Heart left ventricle (tissue), 16 donors: ENCODE results near the gene ZBTB46. TPM values are rescaled to one million over a fixed set of nuclear protein-coding genes. Genes with fewer than 3 reads are reported as not detected.

Experiments
- ATAC-seq, 4 donors: fragments of 200-7000 bp; cut with Tn5 transposase; one replicate each; pipeline ENCODE4 v1.9.1; 2020 to 2022; ENCODE audit warnings: moderate library complexity in 4 of 4, mild to moderate bottlenecking in 3 of 4, moderate number of reproducible peaks in 1 of 4
- DNase-seq, 5 donors: peaks; one replicate each; pipeline ENCODE4 v3.0.0-alpha.2; 2020
- H3K27ac ChIP-seq, 12 donors: fragments of 200-600 bp; sonication (generic) in 4 of 12; one replicate each; pipeline versions ENCODE4 v1.5.0 to v1.8.0; 2016 to 2022; ENCODE audit warnings: mild to moderate bottlenecking in 2 of 12
- H3K27me3 ChIP-seq, 9 donors: fragments of 200-600 bp; sonication (generic) in 2 of 9; one replicate each; pipeline versions ENCODE4 v1.5.1 to v1.8.0; 2016 to 2022; ENCODE audit warnings: mild to moderate bottlenecking in 3 of 9
- H3K36me3 ChIP-seq, 9 donors: fragments of 200-600 bp; sonication (generic) in 2 of 9; one replicate each; pipeline versions ENCODE4 v1.5.0 to v1.8.0; 2018 to 2022; ENCODE audit warnings: mild to moderate bottlenecking in 2 of 9
- H3K4me1 ChIP-seq, 12 donors: fragments of 200-600 bp; sonication (generic) in 4 of 12; one replicate each; pipeline versions ENCODE4 v1.5.0 to v1.8.0; 2016 to 2022; ENCODE audit warnings: mild to moderate bottlenecking in 3 of 12
- H3K4me3 ChIP-seq, 12 donors: fragments of 200-600 bp; sonication (generic) in 4 of 12; one replicate each; pipeline versions ENCODE4 v1.5.0 to v1.8.0; 2017 to 2022; ENCODE audit warnings: mild to moderate bottlenecking in 9 of 12, moderate library complexity in 4 of 12
- H3K9me3 ChIP-seq, 12 donors: fragments of 200-600 bp; sonication (generic) in 4 of 12; one replicate each; pipeline versions ENCODE4 v1.5.0 to v1.8.0; 2016 to 2022; ENCODE audit warnings: mild to moderate bottlenecking in 1 of 12
- POLR2A ChIP-seq, 2 donors: fragments of 450-650 bp; IDR thresholded peaks; one replicate each; pipeline ENCODE4 v1.6.1; 2017; ENCODE audit warnings: antibody characterized with exemption in 2 of 2, mild to moderate bottlenecking in 2 of 2, moderate library complexity in 2 of 2
- WGBS, 4 donors: extraction: QIAGEN DNeasy Blood & Tissue Kit in 2 of 4; methylation state at CpG; one replicate each; pipeline versions ENCODE4 v1.1.5 to v1.1.7; 2013 to 2018; 5-methylcytosine and 5-hydroxymethylcytosine counted together
- intact Hi-C, 10 donors: fragments of 100-400 bp; cut with DNase I; formaldehyde crosslinking; loops; one replicate each; pipeline versions ENCODE4 v1.11.1 to v1.14.2; 2022
- polyA plus RNA-seq, 2 donors: library from polyadenylated mRNA; stranded (reverse); fragments of 200-250 nt; gene quantifications; one replicate each; pipeline ENCODE4 v1.2.3, GENCODE V29; 2013
- total RNA-seq, 9 donors: library from RNA; depleted of rRNA in 2 of 9; stranded (reverse); fragments of >200 nt in 2 of 9; fragmentation: NEBNext Ultra II Directional in 3 of 9; extraction: Animal tissue kit (Norgen Biotek cat#: 25700) in 3 of 9; gene quantifications; one replicate each; pipeline versions ENCODE4 v1.1.0 to v1.2.4, GENCODE V29; 2016 to 2023
- TF ChIP-seq, protein P1 (sequence below), 12 donors: fragments of 200-600 bp; sonication (generic) in 4 of 12; IDR thresholded peaks; one replicate each; pipeline versions ENCODE4 v1.5.0 to v1.8.0; 2018 to 2022; ENCODE audit warnings: antibody characterized with exemption in 12 of 12, mild to moderate bottlenecking in 5 of 12
- donor health status: ischemic (EF 13 %, LVEDD 7.1; RV severe dilation, severe dysfunction).
- donor health status: healthy with polysubstance abuse.
- donor health status: DM: no; HTN: yes; CAD: no.
- donor health status: DM: no; HTN: no; CAD: no.
- donor health status: ischemic (EF 25% LVEDD 6.9; RV normal size, moderate dysfunction).
- donor health status: ischemic (EF 25% LVEDD 5.7; RV mildly dilated, moderate dysfunction).
- donor health status: healthy.
- donor health status: DM: yes; HTN: yes; CAD: no.
- donor health status: ischemic (EF 35%, LVEDD 5.7; RV mildly dilated, moderate dysfunction).
- donor health status: nonischemic (EF 11% LVEDD 7.7; RV severe dilation, severe dysfunction).
- donor health status: DM: yes; HTN: yes; CAD: no.
- donor health status: PGD.
- donor health status: ischemic (EF 29% LVEDD 5.4; RV normal size, mild dysfunction).
- donor health status: nonischemic (EF 23%, LVEDD 6.1; RV moderate dilation, normal function).

The ZBTB46 gene
- total and polyA plus RNA-seq, 11 donors: 6.6 to 27.4 (median 14.3) TPM

DNA sequence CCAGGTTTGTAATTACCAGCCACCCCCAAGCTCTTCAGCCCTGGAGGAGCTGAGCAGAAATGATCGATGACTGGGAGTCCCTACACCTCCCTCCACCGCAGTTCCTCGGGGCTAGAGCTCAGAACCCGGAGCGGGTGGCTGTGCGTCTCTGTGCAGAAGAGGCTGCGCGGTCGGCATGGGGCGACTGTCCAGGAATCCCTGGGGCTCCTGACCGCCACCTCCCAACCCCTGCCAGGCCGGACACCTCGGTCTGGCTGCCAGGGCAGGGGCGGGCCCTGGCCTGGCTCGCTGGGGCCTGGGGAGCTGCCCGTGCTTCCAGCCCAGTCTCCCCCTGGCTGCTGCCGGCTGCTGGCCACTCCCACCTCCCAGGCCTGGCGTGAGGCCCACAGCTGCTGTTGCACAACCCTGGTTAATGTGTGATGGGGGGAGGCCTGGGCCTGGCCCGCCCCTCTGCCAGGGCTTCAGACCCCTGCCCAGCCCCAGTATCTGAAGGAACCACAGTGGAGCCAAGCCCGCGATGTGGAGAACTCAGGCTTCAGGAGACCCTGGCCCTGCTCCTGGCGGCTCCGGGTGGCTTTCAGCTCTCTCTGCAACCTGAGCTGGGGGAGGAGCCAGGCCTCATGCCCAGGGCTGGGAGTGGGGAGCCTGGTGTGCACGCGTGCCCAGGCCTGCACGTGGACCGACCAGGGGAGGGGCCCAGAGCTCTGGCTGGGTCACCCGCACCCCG is 90.3 kb downstream of the ZBTB46 start:
- TF ChIP-seq POLR2A (IDR thresholded peaks at IDR 0.05): peak in 1 of 2 donors; percentile 26
- TF ChIP-seq, protein P1, sequence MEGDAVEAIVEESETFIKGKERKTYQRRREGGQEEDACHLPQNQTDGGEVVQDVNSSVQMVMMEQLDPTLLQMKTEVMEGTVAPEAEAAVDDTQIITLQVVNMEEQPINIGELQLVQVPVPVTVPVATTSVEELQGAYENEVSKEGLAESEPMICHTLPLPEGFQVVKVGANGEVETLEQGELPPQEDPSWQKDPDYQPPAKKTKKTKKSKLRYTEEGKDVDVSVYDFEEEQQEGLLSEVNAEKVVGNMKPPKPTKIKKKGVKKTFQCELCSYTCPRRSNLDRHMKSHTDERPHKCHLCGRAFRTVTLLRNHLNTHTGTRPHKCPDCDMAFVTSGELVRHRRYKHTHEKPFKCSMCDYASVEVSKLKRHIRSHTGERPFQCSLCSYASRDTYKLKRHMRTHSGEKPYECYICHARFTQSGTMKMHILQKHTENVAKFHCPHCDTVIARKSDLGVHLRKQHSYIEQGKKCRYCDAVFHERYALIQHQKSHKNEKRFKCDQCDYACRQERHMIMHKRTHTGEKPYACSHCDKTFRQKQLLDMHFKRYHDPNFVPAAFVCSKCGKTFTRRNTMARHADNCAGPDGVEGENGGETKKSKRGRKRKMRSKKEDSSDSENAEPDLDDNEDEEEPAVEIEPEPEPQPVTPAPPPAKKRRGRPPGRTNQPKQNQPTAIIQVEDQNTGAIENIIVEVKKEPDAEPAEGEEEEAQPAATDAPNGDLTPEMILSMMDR (IDR thresholded peaks at IDR 0.05): peak in 7 of 12 donors; percentile 14 to 64 (median 48)
- intact Hi-C loops: loop anchor here in 1 of 10 donors (5.0 kb wide), 1 partner anchor 87 kb away; no protein-coding TSS in a partner anchor
- DNase-seq (peak; percentile 93 to 96 (median 94)), ATAC-seq (peak; percentile 77 to 89 (median 82))
- peaks cover 9 to 46% (median 35%) of the 10 kb centered on the region in 12 donors for H3K4me1 ChIP-seq
- H3K4me3 ChIP-seq: peak overlapping the region; percentile 40 to 81 (median 67)
- no peaks in the 10 kb centered on the region for H3K9me3 ChIP-seq
- peak overlapping the region; percentile 77 to 99 (median 94) for H3K27ac ChIP-seq
- no peaks in the 10 kb centered on the region for H3K27me3 ChIP-seq
- peaks cover 0 to 49% (median 40%) of the 10 kb centered on the region in 9 donors for H3K36me3 ChIP-seq
- 0 to 5% (median 2%) methylated on average over 13 to 29 of the region's 29 CpGs for WGBS, 4 donors

DNA sequence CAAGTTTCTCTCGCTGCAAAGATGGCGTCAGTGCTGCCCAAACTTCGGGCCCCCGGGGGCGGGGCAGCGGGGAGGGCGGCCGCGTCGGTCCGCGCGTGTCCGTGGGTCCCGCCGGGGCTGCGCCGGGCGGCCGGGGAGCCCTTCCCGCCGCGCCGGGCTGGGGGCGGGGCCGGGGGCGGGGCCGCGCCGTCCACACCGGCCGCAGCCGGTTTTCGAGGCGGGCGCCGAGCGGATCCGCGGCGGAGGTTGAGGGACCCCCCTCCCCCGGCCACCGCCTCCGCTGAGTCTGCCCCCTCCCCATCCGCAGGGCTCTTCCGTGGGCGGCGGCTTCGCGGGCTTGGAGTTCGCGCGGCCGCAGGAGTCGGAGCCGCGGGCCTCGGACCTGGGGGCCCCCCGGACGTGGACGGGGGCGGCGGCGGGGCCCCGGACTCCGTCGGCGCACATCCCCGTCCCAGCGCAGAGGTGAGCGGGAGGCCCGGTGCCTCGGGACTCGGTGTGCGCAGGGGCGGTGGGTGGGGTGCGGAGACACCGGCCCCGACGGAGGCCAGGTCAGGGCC is 90.9 kb downstream of the ZBTB46 start:
- Histone ChIP-seq H3K27ac (peak overlapping the region; percentile 77 to 99 (median 94)), H3K4me1 (peaks cover 9 to 46% (median 35%) of the 10 kb centered on the region in 12 donors), H3K9me3 (no peaks in the 10 kb centered on the region), H3K36me3 (peaks cover 0 to 49% (median 37%) of the 10 kb centered on the region in 9 donors), H3K4me3 (peak overlapping the region; percentile 40 to 81 (median 67)), H3K27me3 (no peaks in the 10 kb centered on the region)
- no peak for TF ChIP-seq POLR2A (IDR thresholded peaks at IDR 0.05)
- TF ChIP-seq, protein P1 (IDR thresholded peaks at IDR 0.05): no peak
- 0 to 1% (median 0%) methylated on average over 17 to 80 of the region's 80 CpGs for WGBS, 4 donors
- DNase-seq (peak in 4 of 5 donors; percentile 51 to 82 (median 62)), ATAC-seq (peak in 2 of 4 donors; percentile 0 to 1)
- intact Hi-C loops: loop anchor here in 1 of 10 donors (5.0 kb wide), 1 partner anchor 87 kb away; no protein-coding TSS in a partner anchor

DNA sequence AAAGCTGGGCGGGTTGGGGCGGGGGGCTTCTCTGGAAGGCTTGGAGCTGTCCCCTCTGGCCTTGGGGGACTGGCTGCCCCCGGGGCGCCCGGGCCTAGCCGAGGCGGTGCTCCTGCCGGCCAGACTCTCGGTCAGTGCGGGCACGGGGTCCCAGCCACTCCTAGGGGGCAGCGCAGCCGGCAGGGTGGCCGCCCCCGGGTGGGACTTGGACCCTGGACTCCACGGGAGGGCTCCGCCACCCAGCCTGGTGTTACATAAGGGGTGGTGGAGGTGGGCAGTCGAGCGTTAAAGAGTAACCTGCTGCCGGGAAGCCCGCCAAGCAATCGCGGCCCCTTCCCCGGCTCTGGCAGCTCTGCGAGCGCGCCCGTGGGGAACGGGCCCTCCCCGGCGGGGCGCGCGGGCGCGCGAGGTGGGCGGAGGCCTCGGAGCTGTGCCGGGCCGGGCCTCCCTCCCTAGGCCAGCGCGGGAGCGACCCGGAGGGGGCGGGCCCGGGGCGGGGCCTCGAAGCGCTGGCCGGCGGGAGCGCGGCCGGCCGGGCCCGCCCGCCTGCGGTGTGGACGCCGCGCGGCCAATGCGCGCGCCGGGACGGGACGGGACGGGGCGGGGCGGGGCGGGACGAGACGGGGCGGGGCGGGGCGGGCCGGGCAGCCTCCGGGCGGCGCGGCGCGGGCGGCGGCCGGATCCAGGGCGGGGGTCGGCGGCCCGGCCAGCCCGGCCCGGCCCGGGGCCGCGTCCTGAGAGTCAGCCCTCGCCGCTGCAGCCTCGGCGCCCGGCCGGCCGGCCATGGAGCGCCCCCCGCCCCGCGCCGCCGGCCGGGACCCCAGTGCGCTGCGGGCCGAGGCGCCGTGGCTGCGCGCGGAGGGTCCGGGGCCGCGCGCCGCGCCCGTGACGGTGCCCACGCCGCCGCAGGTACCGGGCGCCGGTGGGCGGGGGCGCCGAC is 91.7 kb downstream of the ZBTB46 start, which contains the start of gene SLC2A4RG:
Gene SLC2A4RG (plus strand): TSS at position 647 of the 940 bp plus-strand sequence. CDS start 137 bp downstream, at position 784.
- TF ChIP-seq, protein P1 (IDR thresholded peaks at IDR 0.05): no peak
- no peak for TF ChIP-seq POLR2A (IDR thresholded peaks at IDR 0.05)
- ATAC-seq (peak; percentile 50 to 73 (median 63)), DNase-seq (peak; percentile 81 to 92 (median 87))
- Histone ChIP-seq H3K27me3 (no peaks in the 10 kb centered on the region), H3K4me3 (peak within 1 kb of the TSS; percentile 51 to 95 (median 68)), H3K9me3 (no peaks in the 10 kb centered on the region), H3K36me3 (peaks cover 0 to 48% (median 38%) of the 10 kb centered on the region in 9 donors), H3K27ac (peak within 1 kb of the TSS; percentile 87 to 100 (median 96)), H3K4me1 (peaks cover 9 to 46% (median 35%) of the 10 kb centered on the region in 12 donors)
- intact Hi-C loops: loop anchor here in 2 of 10 donors (5.0 to 10.0 kb wide), 3 partner anchors 65 to 88 kb away; partner anchors contain the start of gene RTEL1 (in 1 of the 2)
- WGBS, 4 donors: 0 to 4% (median 1%) methylated on average over 3 to 136 of the region's 136 CpGs
